LNCaP clone FGC (cell line): ENCODE data around the gene TNFRSF8.
"Not testable (repeated sequence)": the region's sequence is repeated elsewhere in the genome, so short reads cannot be mapped to it uniquely, and the experiment has no call there.

Experiments
- DNase-seq: peaks from one replicate; pipeline ENCODE4 v3.0.0-alpha.2; 2011; ENCODE audit warnings: low read depth
- H3K4me3 ChIP-seq: 2 replicates; pipeline ENCODE4 v1.5.1; 2011; ENCODE audit warnings: mild to moderate bottlenecking, low read depth, low read length, control low read depth
- TF ChIP-seq, protein P1 (sequence below): IDR thresholded peaks from 2 replicates; pipeline ENCODE4 v1.5.1; 2012; ENCODE audit warnings: mild to moderate bottlenecking; ENCODE audit not compliant: control insufficient read depth, insufficient read depth; ENCODE audit errors: extremely low read depth

Gene TNFRSF8

DNA sequence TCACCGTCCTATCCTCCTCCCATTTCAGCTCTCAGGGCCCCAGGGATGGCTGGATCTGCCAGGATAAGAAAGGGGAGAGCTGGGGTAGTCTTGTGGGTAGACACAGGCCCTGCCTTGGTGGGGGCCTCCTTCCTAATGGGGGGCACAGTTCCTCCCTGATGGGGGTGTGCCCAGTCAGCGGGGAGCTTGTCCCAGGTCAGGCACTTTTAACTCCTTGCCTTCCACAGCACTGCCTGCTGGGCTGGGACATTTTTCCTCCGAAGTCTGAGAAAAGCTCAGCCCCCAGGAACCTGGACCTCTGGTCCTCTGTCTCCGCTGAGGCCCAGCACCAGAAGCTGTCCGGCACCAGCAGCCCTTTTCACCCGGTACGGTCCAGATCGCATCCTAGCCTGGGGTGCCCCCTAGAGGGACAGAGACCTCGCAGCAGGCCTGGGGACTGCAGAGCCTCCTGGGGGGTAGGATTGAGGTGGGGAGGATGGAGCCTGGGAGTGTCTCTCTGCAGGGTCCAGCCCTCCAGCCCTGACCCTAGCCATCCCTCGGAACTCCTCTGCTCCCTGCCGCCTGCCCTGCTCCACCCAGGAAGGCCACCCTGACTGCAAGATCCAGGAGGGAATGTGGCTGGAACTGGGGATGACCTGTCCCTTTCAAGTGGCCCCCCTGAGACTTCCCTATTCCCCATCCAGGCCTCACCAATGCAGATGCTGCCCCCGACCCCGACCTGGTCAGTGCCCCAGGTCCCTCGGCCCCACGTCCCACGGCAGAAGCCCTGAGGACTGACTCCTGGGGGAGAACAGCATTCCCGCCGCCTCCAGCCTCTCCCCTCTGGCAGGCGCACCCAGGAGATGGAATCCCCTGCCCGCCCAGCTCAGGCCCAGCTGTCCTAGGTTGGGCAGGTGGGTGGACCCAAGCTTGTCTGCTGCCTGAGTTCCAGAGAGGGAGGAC, 31.8 kb upstream of the TNFRSF8 start:
- TF ChIP-seq, protein P1, sequence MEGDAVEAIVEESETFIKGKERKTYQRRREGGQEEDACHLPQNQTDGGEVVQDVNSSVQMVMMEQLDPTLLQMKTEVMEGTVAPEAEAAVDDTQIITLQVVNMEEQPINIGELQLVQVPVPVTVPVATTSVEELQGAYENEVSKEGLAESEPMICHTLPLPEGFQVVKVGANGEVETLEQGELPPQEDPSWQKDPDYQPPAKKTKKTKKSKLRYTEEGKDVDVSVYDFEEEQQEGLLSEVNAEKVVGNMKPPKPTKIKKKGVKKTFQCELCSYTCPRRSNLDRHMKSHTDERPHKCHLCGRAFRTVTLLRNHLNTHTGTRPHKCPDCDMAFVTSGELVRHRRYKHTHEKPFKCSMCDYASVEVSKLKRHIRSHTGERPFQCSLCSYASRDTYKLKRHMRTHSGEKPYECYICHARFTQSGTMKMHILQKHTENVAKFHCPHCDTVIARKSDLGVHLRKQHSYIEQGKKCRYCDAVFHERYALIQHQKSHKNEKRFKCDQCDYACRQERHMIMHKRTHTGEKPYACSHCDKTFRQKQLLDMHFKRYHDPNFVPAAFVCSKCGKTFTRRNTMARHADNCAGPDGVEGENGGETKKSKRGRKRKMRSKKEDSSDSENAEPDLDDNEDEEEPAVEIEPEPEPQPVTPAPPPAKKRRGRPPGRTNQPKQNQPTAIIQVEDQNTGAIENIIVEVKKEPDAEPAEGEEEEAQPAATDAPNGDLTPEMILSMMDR: peak; percentile 61
- H3K4me3 ChIP-seq: no peak overlapping the region
- no peak for DNase-seq

DNA sequence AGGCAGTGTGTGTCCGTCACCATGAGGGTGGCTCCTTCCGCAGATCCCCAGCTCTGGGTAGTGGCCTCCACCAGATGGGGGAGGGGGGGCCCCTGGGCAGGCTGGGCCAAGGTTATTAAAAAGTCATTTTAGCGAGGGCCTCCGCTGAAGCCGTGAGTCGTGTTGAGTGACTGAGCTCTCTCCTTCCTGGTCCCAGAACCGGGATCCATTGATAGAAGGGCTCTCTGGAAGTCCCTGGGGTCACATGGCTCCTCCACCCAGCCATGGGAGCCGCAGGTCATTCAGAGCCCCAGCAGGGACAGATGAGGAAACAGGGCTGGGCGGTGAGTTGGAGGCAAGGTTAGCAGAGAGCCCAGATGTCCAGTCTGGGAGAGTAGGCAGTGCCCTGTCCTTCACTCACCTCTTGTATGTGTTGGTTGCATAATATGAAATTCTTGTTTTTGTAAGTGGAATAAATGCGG, 30.9 kb upstream of the TNFRSF8 start:
- no peak for DNase-seq
- TF ChIP-seq, protein P1: no peak
- no peak overlapping the region for H3K4me3 ChIP-seq

DNA sequence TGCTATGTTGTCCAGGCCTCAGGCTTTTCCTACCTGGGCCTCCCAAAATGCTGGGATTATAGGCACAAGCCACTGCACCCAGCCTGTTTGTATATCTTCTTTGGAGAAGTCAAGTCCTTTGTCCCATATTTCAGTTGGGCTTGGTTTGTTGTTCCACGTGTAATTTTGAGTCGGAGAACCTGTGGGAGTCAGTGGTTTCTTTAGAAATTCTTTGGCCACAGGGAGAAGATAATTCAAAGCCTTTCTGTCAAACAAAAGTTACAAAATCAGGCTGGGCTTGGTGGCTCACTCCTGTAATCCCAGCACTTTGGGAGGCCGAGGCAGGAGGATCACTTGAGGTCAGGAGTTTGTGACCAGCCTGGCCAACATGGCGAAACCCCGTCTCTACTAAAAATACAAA, 29.7 kb upstream of the TNFRSF8 start:
- H3K4me3 ChIP-seq, DNase-seq: not testable (repeated sequence)

DNA sequence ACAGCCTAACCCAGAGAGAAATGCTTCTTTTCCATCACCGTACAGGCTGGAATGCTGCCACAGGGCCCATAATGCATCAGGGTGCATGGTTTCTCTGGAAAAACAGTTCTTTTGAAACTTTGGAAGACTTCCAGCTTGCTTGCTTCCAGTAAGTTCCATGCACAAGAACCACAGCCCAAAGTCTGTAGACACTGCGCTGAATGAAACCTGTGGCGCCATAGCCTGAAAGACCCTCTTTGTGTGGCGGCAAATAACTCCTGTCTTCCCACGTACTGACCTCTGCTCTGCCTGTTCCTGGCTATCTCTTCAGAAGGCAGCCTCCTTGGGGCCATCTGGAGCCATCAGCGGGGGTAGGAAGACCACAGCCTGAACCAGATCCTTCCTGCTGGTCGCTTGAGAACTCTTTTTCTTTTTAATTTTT, 28.7 kb upstream of the TNFRSF8 start:
- no peak overlapping the region for H3K4me3 ChIP-seq
- TF ChIP-seq, protein P1: no peak
- DNase-seq: no peak

DNA sequence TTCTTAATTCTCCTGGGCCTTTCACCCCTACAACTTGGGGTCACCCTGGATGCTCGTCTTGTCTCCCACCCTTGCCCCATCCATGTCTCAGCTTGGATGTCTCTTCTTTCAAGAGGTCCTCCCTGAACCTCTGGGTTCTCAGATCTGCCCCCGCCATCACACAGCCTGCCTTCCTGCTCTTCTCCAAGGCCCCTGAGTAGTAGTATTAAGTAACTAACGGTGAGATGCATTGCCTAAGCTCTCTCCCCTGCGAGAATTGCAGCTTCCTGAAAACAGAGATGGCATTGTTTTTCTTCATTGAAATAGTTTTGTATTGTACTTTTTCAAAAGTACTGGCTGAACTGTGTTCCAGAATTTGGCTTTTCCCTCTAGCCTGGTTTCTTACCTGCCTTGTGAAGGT, 27.8 kb upstream of the TNFRSF8 start:
- no peak for DNase-seq
- H3K4me3 ChIP-seq: no peak overlapping the region
- TF ChIP-seq, protein P1: no peak

DNA sequence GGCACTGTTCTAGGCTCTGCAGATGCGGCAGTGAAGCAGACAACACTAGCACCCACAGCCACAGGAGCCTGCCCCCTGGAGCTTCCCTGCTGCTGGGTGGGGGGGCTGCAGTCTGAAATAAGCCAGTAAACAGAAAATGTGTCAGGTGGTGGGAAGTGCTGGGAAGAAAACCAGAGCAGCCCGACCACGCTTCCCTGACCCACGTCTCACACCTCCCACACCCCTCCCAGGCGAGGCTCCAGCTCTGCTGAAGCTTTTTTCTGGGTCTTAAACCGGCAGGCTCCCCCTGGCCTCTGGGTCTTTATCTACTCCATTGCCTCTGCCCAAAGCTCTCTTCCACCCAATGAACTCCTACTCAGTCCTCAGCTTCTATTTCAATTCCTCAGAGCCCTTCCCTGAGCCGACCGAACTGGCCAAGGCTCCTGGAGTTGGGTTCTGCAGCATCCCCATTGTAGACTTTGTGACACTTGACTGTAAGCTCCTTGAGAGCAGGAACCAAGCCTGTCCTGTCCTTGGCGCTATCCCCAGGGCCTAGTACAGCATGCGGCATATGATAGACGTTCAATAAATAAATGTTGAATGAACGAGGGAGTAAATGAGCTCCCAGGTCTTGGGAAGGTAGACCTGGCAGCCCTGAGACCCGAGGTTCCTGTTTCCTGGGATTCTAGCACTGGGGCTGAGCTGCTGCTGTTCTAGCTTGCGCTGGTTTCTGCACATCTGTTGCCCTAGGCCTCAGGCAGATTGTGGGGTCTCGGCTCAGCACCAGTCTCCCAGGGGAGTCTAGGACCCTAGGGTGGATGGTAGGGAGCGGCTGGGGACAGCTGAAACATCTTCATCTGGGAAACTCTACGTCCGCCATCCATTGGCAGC, 25.4 kb upstream of the TNFRSF8 start:
- H3K4me3 ChIP-seq: no peak overlapping the region
- no peak for DNase-seq
- TF ChIP-seq, protein P1: no peak

DNA sequence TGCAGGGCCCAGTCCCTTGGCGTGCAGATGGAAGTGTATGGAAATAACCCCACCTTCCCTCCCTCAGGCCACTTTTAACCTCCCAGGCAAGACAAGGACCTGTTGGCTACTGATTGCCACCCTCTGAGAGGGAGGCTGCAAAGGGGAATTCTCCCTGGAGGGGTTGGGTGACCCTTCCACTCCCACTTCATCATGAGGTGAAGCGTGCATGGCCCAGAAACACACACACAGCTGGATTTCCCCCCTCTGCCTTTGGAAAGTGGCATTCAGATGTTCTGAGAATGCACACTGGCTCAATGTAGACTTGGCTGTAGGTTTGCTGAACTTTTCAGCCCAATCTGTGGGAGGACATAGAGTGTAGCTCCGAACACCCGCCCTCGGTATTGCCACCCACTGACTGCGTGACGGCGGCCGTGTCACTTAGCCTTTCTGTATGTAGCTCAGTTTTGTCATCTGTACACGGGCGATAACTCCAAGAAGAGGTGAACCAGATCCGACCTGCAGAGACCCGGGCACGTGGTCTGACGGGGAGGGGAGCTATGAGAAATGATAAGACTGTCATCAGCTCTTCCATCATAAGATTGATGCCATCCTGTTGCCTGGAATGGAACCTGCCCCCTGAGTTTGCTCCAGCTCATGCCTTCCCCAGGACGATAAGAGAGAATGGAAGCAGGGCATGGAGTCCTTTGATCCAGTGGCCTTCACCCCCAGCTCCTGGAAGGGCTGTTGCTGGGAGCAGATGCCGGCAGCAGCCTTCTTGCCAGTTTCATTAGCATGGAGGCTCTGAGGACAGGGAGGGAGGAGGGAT, 24.5 kb upstream of the TNFRSF8 start:
- TF ChIP-seq, protein P1: no peak
- DNase-seq: no peak
- no peak overlapping the region for H3K4me3 ChIP-seq
